MM.1S (cell line): Measurements from ENCODE around the gene ERC2.
"Not testable (repeated sequence)": the region's sequence is repeated elsewhere in the genome, so short reads cannot be mapped to it uniquely, and the experiment has no call there.

ENCODE experiments used
- EZH2phosphoT487 ChIP-seq: fragments of 300-600 bp; sonication (generic); IDR thresholded peaks from 2 replicates; pipeline ENCODE4 v1.6.1; 2018; ENCODE audit warnings: antibody characterized with exemption, low read length
- TF ChIP-seq, protein P1 (sequence below): fragments of 300-600 bp; sonication (generic); IDR thresholded peaks from 2 replicates; pipeline ENCODE4 v1.5.1; 2016; ENCODE audit warnings: antibody characterized with exemption, low read length, mixed read lengths

DNA sequence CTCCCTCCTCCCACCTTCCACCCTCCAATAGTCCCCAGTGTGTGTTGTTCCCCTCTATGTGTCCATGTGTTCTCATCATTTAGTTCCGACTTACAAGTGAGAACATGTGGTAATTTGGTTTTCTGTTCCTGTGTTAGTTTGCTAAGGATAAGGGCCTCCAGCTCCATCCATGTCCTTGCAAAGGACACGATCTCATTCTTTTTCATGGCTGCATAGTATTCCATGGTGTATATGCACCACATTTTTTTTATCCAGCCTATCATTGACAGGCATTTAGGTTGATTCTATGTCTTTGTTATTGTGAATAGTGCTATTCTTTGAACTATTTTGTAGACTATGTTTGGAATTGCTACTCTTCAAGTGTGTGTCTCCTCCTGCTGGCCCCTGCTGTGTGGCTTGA lies 206.4 kb downstream of the ERC2 start:
- TF ChIP-seq, protein P1, sequence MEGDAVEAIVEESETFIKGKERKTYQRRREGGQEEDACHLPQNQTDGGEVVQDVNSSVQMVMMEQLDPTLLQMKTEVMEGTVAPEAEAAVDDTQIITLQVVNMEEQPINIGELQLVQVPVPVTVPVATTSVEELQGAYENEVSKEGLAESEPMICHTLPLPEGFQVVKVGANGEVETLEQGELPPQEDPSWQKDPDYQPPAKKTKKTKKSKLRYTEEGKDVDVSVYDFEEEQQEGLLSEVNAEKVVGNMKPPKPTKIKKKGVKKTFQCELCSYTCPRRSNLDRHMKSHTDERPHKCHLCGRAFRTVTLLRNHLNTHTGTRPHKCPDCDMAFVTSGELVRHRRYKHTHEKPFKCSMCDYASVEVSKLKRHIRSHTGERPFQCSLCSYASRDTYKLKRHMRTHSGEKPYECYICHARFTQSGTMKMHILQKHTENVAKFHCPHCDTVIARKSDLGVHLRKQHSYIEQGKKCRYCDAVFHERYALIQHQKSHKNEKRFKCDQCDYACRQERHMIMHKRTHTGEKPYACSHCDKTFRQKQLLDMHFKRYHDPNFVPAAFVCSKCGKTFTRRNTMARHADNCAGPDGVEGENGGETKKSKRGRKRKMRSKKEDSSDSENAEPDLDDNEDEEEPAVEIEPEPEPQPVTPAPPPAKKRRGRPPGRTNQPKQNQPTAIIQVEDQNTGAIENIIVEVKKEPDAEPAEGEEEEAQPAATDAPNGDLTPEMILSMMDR, result not testable (repeated sequence)
- TF ChIP-seq EZH2phosphoT487, result not testable (repeated sequence)
